Renal pelvis (tissue), 4 donors: ENCODE measurements around the gene ATP5F1D. TPM values are rescaled to one million over a fixed set of nuclear protein-coding genes. Genes with fewer than 3 reads are reported as not detected.

Source experiments
- DNase-seq: peaks from one replicate; pipeline ENCODE4 v3.0.0-alpha.2; 2013
- polyA plus RNA-seq, 3 donors: library from polyadenylated mRNA; unstranded; fragments of 120-200 nt; gene quantifications; one replicate each; pipeline ENCODE4 v1.2.1, GENCODE V29; 2013; ENCODE audit not compliant: insufficient read length in 3 of 3

Gene ATP5F1D
- polyA plus RNA-seq, 3 donors, result 119 to 152 (median 149) TPM

GRCh38 chr19:1289686-1290025 lies 48.1 kb downstream of the ATP5F1D start:
- DNase-seq, result no peak

- no peak for DNase-seq
Measured at GRCh38 chr19:1290196-1290702, 48.7 kb downstream of the ATP5F1D start.

GRCh38 chr19:1290703-1291651 lies 49.4 kb downstream of the ATP5F1D start:
- no peak for DNase-seq

GRCh38 chr19:1291761-1292418 lies 50.3 kb downstream of the ATP5F1D start:
- no peak for DNase-seq

- no peak for DNase-seq
Measured at GRCh38 chr19:1292419-1293151, 51.0 kb downstream of the ATP5F1D start.

- no peak for DNase-seq
Measured at GRCh38 chr19:1293782-1294604, 52.4 kb downstream of the ATP5F1D start.

Other genes starting within 250 kb of the ATP5F1D start
- 1 to 10 TPM in 1 of 3 donors, under 1 TPM in 2; 0.87 to 1.1 (median 0.91) TPM for gene GRIN3B, start 241.3 kb upstream of the ATP5F1D start, polyA plus RNA-seq
- gene TMEM259, start 220.6 kb upstream of the ATP5F1D start, polyA plus RNA-seq, result 100 to 1,000 TPM; 126 to 135 (median 134) TPM
- not detected for gene RNU6-2, start 220.2 kb upstream of the ATP5F1D start, polyA plus RNA-seq
- gene CNN2, start 215.1 kb upstream of the ATP5F1D start, polyA plus RNA-seq, result 100 to 1,000 TPM; 171 to 183 (median 174) TPM
- 10 to 100 TPM in 1 of 3 donors, 1 to 10 TPM in 2; 8.9 to 11.6 (median 9.6) TPM for gene ABCA7, start 201.6 kb upstream of the ATP5F1D start, polyA plus RNA-seq
- 10 to 100 TPM in 2 of 3 donors, 1 to 10 TPM in 1; 10.0 to 14.9 (median 14.8) TPM for gene ARHGAP45, start 174.6 kb upstream of the ATP5F1D start, polyA plus RNA-seq
- 100 to 1,000 TPM; 162 to 168 (median 165) TPM for gene POLR2E, start 146.4 kb upstream of the ATP5F1D start, polyA plus RNA-seq
- 100 to 1,000 TPM; 246 to 301 (median 294) TPM for gene GPX4, start 137.8 kb upstream of the ATP5F1D start, polyA plus RNA-seq
- 10 to 100 TPM; 18.1 to 22.1 (median 20.2) TPM for gene SBNO2, start 67.5 kb upstream of the ATP5F1D start, polyA plus RNA-seq
- gene STK11, start 36.0 kb upstream of the ATP5F1D start, polyA plus RNA-seq, result 10 to 100 TPM; 57.3 to 65.3 (median 60.8) TPM
- 1 to 10 TPM; 2.0 to 3.2 (median 2.7) TPM for gene CBARP, start 3.7 kb upstream of the ATP5F1D start, polyA plus RNA-seq
- gene MIDN, start 6.8 kb downstream of the ATP5F1D start, polyA plus RNA-seq, result 10 to 100 TPM; 66.2 to 74.7 (median 68.1) TPM
- 100 to 1,000 TPM; 778 to 993 (median 799) TPM for gene CIRBP, start 27.6 kb downstream of the ATP5F1D start, polyA plus RNA-seq
- gene FAM174C, start 33.8 kb downstream of the ATP5F1D start, polyA plus RNA-seq, result 10 to 100 TPM; 25.3 to 28.7 (median 28.5) TPM
- 1 to 10 TPM; 2.2 to 4.4 (median 3.8) TPM for gene EFNA2, start 44.1 kb downstream of the ATP5F1D start, polyA plus RNA-seq
- gene NDUFS7, start 142.2 kb downstream of the ATP5F1D start, polyA plus RNA-seq, result 10 to 100 TPM; 76.0 to 98.5 (median 94.2) TPM
- gene GAMT, start 159.8 kb downstream of the ATP5F1D start, polyA plus RNA-seq, result 10 to 100 TPM; 31.5 to 42.9 (median 42.9) TPM
- gene DAZAP1, start 165.8 kb downstream of the ATP5F1D start, polyA plus RNA-seq, result 10 to 100 TPM; 85.2 to 99.4 (median 98.2) TPM
- gene RPS15, start 196.6 kb downstream of the ATP5F1D start, polyA plus RNA-seq, result 100 to 1,000 TPM; 716 to 925 (median 791) TPM
- 1 to 10 TPM; 1.3 to 1.9 (median 1.7) TPM for gene APC2, start 208.4 kb downstream of the ATP5F1D start, polyA plus RNA-seq
- gene C19orf25, start 237.5 kb downstream of the ATP5F1D start, polyA plus RNA-seq, result 10 to 100 TPM; 29.1 to 39.1 (median 32.8) TPM
- gene PCSK4, start 248.6 kb downstream of the ATP5F1D start, polyA plus RNA-seq, result 1 to 10 TPM; 8.2 to 9.8 (median 8.6) TPM
- gene REEP6, start 249.4 kb downstream of the ATP5F1D start, polyA plus RNA-seq, result 10 to 100 TPM; 24.2 to 33.2 (median 26.3) TPM